ENCODE measurements around the gene PRIM2. TPM values are rescaled to one million over a fixed set of nuclear protein-coding genes. Genes with fewer than 3 reads are reported as not detected.
"Not testable (repeated sequence)": the region's sequence is repeated elsewhere in the genome, so short reads cannot be mapped to it uniquely, and the experiment has no call there.

PRIM2 gene
- total and polyA plus RNA-seq, 8 donors: 4.9 to 126 (median 14.6) TPM; not detected in 1

DNA sequence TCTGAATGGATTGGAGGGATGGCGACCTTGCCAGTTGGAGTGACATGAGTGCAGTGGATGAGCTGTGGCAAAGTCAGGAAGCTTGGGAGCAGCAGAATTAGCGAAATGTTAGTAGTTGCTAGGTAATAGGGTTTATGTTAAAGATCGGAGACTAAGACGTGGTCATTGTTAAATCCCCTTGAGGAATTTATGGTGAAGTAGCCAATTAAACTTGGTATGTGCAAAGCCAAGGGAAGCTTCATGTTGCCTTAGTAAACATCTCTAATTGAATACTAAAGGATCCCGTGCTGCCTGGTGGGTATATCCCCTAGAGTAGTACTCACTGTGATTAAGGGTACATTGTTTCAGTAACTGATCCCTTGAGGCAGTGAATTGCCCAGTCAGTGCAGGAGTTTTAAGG, 106.0 kb downstream of the PRIM2 start:
- intact Hi-C loops (cut with DNase I; ENCODE audit: low total_unique reads): no loop called here
- Histone ChIP-seq H3K4me3 (no peak overlapping the region), H3K27ac (no peak overlapping the region), H3K9me3 (no peaks in the 10 kb centered on the region), H3K27me3 (no peaks in the 10 kb centered on the region), H3K36me3 (no peaks in the 10 kb centered on the region), H3K4me1 (no peaks in the 10 kb centered on the region)
- 89 to 95% (median 89%) methylated on average over 5 of the region's 5 CpGs for WGBS, 5 donors
- TF ChIP-seq POLR2AphosphoS5 (IDR thresholded peaks at IDR 0.05) (no peak), EP300 (IDR thresholded peaks at IDR 0.05) (no peak), POLR2A (IDR thresholded peaks at IDR 0.05) (no peak)
- TF ChIP-seq, protein P1, sequence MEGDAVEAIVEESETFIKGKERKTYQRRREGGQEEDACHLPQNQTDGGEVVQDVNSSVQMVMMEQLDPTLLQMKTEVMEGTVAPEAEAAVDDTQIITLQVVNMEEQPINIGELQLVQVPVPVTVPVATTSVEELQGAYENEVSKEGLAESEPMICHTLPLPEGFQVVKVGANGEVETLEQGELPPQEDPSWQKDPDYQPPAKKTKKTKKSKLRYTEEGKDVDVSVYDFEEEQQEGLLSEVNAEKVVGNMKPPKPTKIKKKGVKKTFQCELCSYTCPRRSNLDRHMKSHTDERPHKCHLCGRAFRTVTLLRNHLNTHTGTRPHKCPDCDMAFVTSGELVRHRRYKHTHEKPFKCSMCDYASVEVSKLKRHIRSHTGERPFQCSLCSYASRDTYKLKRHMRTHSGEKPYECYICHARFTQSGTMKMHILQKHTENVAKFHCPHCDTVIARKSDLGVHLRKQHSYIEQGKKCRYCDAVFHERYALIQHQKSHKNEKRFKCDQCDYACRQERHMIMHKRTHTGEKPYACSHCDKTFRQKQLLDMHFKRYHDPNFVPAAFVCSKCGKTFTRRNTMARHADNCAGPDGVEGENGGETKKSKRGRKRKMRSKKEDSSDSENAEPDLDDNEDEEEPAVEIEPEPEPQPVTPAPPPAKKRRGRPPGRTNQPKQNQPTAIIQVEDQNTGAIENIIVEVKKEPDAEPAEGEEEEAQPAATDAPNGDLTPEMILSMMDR (IDR thresholded peaks at IDR 0.05): no peak
- DNase-seq: no peak

DNA sequence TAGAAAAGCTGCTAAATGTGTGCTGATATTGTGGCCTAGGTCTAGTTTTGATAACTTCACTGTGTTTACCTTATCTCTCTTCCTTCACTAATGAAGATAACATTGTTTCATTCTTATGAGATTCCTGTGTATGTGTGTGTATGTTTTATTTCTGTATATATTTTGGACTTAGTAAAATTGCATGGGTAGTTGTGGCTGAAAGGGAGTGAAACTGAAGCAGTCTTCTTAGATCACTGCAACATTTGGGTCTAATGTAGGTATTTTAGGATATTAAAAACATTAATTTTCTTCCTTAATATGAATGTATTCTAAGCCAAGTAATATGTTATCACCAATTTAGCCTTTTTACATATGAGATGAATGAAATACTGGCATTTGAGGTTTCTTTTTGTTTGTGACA, 114.3 kb downstream of the PRIM2 start:
- H3K27ac ChIP-seq; DNase-seq; H3K4me3 ChIP-seq; H3K9me3 ChIP-seq; H3K36me3 ChIP-seq; intact Hi-C loops (cut with DNase I; ENCODE audit: low total_unique reads); H3K27me3 ChIP-seq: not testable (repeated sequence)
- peaks cover 0 to 34% (median 10%) of the 10 kb centered on the region in 4 donors for H3K4me1 ChIP-seq

GRCh38 chr6:57432157-57432556, 114.7 kb downstream of the PRIM2 start:
- DNase-seq: no peak
- Histone ChIP-seq H3K4me1 (peaks cover 0 to 34% (median 10%) of the 10 kb centered on the region in 4 donors), H3K27ac (no peak overlapping the region), H3K36me3 (no peaks in the 10 kb centered on the region), H3K4me3 (no peak overlapping the region), H3K27me3 (no peaks in the 10 kb centered on the region), H3K9me3 (no peaks in the 10 kb centered on the region)
- 48 to 65% (median 64%) methylated on average over 2 of the region's 2 CpGs for WGBS, 5 donors
- TF ChIP-seq POLR2A (IDR thresholded peaks at IDR 0.05): no peak
- intact Hi-C loops (cut with DNase I; ENCODE audit: low total_unique reads): no loop called here

DNA sequence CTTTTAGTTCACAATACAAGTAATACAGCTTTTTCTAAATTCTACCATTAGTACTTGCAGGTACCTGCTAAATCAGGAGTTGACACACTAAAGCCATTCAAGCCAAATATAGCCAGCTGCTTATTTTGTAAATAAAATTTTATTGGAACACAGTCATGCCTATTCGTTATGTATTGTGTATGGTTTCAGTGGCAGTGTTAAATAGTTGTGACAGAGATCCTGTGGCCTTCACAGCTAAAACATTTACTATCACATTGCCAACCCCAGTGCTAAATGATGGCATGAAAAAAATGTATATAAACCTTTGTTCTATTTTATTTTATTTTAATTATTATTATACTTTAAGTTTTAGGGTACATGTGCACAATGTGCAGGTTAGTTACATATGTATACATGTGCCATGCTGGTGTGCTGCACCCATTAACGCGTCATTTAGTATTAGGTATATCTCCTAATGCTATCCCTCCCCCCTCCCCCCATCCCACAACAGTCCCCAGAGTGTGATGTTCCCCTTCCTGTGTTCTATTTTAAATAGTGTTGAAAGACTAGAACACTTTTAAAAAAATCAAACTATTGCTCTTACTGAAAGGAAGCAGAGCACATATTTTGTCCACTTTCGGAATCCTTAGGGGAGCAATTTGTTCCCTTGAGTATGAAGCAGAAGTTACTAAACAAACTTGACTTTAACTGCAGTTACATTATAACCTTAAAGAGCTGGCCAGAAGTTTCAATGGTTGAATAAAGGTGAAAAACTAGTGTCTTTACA, 115.7 kb downstream of the PRIM2 start:
- intact Hi-C loops (cut with DNase I; ENCODE audit: low total_unique reads): no loop called here
- TF ChIP-seq, protein P1 (IDR thresholded peaks at IDR 0.05): no peak
- no peak for TF ChIP-seq POLR2AphosphoS5 (IDR thresholded peaks at IDR 0.05)
- TF ChIP-seq POLR2A (IDR thresholded peaks at IDR 0.05): no peak
- TF ChIP-seq EP300 (IDR thresholded peaks at IDR 0.05): no peak
- no peak overlapping the region for H3K4me3 ChIP-seq
- H3K4me1 ChIP-seq: peaks cover 0 to 34% (median 10%) of the 10 kb centered on the region in 4 donors
- no peaks in the 10 kb centered on the region for H3K27me3 ChIP-seq
- no peaks in the 10 kb centered on the region for H3K36me3 ChIP-seq
- H3K9me3 ChIP-seq: no peaks in the 10 kb centered on the region
- DNase-seq: no peak
- no peak overlapping the region for H3K27ac ChIP-seq
- whole genome bisulfite sequencing, 5 donors: 66 to 84% (median 80%) methylated on average over 4 of the region's 4 CpGs

GRCh38 chr6:57433790-57434189, 116.4 kb downstream of the PRIM2 start:
- H3K4me1 ChIP-seq: peaks cover 0 to 34% (median 10%) of the 10 kb centered on the region in 4 donors
- H3K27me3 ChIP-seq; H3K36me3 ChIP-seq; H3K4me3 ChIP-seq; DNase-seq; H3K27ac ChIP-seq; H3K9me3 ChIP-seq; intact Hi-C loops (cut with DNase I; ENCODE audit: low total_unique reads): not testable (repeated sequence)
- WGBS, 5 donors: 92 to 97% (median 94%) methylated on average over 9 of the region's 9 CpGs

DNA sequence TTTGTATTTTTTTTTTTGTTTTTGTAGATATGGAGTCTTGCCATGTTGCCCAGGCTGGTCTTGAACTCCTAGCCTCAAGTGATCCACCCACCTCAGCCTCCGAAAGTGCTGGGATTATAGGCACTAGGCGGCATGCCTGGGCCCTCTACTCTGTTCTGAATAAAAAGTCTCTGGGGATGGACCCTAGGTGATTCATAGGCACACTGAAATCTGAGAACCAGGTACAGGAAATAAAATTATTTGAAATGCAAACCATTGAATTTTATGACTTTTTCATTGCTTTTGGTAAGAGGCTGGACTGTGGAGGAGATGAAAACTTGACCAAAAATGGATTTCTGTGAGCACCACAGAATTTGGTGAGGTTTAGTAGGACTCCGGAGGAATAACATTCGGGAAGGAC, 117.5 kb downstream of the PRIM2 start:
- Histone ChIP-seq H3K4me1 (peaks cover 0 to 34% (median 10%) of the 10 kb centered on the region in 4 donors), H3K4me3 (no peak overlapping the region), H3K27me3 (no peaks in the 10 kb centered on the region), H3K9me3 (no peaks in the 10 kb centered on the region), H3K27ac (no peak overlapping the region), H3K36me3 (no peaks in the 10 kb centered on the region)
- TF ChIP-seq POLR2A (IDR thresholded peaks at IDR 0.05) (no peak), POLR2AphosphoS5 (IDR thresholded peaks at IDR 0.05) (no peak), EP300 (IDR thresholded peaks at IDR 0.05) (no peak)
- TF ChIP-seq, protein P1 (IDR thresholded peaks at IDR 0.05): no peak
- 96 to 98% (median 97%) methylated on average over 4 of the region's 4 CpGs for WGBS, 5 donors
- DNase-seq: no peak
- intact Hi-C loops (cut with DNase I; ENCODE audit: low total_unique reads): no loop called here
